Activated CD4-positive, alpha-beta T cell treated with anti-CD3 and anti-CD28 coated beads, Interleukin-2, amount 10 ng/mL, durations not matched to agents 7 days and 5 days (primary cell): ENCODE results near the gene SIRPA. TPM values are rescaled to one million over a fixed set of nuclear protein-coding genes. Genes with fewer than 3 reads are reported as not detected.

Experiments
- CTCF ChIA-PET: fragments of 350-600 bp; sonication (Branson Sonifier 250); formaldehyde crosslinking; loops from one replicate; lab custom pipeline; 2021; ENCODE audit warnings: antibody characterized with exemption; lab: Charles Lee
- POLR2A ChIA-PET: fragments of 350-600 bp; sonication (Branson Sonifier 250); formaldehyde crosslinking; loops from one replicate; lab custom pipeline; 2021; ENCODE audit warnings: antibody characterized with exemption; lab: Charles Lee
- DNase-seq: peaks from one replicate; pipeline ENCODE4 v3.0.0-alpha.2; 2020
- H3K27ac Mint-ChIP-seq: one replicate; pipeline ENCODE4 v1.8.0; 2021; ENCODE audit warnings: mild to moderate bottlenecking, moderate library complexity, mixed read lengths
- H3K27me3 Mint-ChIP-seq: one replicate; pipeline ENCODE4 v1.8.0; 2021; ENCODE audit warnings: mixed read lengths
- H3K36me3 Mint-ChIP-seq: one replicate; pipeline ENCODE4 v1.8.0; 2021; ENCODE audit warnings: low read depth, mixed read lengths
- H3K4me1 Mint-ChIP-seq: one replicate; pipeline ENCODE4 v1.8.0; 2021; ENCODE audit warnings: mixed read lengths
- H3K4me3 Mint-ChIP-seq: one replicate; pipeline ENCODE4 v1.8.0; 2021; ENCODE audit warnings: mild to moderate bottlenecking, moderate library complexity, mixed read lengths
- H3K9me3 Mint-ChIP-seq: one replicate; pipeline ENCODE4 v1.8.0; 2021; ENCODE audit warnings: mixed read lengths
- total RNA-seq, 2 experiments: library from RNA; stranded (reverse); gene quantifications; one replicate each; pipeline ENCODE4 v1.2.3, GENCODE V29; 2021

The SIRPA gene
- total RNA-seq, 2 experiments from 2014 or later: not detected

DNA sequence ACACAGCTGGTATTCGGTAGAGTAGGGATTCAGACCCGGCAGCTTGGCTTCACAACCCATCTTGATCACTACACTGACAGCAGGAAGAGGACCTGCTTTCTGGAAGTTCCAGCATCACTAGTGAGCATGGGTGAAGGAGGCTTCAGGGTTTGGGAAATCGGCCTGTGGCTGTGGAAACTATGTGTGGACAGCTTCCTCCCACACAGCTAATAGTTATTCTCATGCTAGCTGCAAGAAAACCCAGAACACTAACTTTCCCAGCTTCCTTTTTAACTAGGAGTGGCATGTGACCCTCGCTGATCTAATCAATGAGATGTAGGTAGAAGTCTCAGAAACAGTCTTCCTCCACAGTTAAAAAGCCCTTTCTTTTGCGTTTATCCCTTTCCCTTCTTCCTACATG lies 36.3 kb upstream of the SIRPA start:
- ChIA-PET POLR2A (no interaction called here), CTCF (no interaction called here)
- H3K27me3 Mint-ChIP-seq: no peaks in the 10 kb centered on the region
- H3K9me3 Mint-ChIP-seq: no peaks in the 10 kb centered on the region
- H3K4me3 Mint-ChIP-seq: no peak overlapping the region
- H3K36me3 Mint-ChIP-seq: no peaks in the 10 kb centered on the region
- no peaks in the 10 kb centered on the region for H3K4me1 Mint-ChIP-seq
- no peak for DNase-seq
- no peak overlapping the region for H3K27ac Mint-ChIP-seq

DNA sequence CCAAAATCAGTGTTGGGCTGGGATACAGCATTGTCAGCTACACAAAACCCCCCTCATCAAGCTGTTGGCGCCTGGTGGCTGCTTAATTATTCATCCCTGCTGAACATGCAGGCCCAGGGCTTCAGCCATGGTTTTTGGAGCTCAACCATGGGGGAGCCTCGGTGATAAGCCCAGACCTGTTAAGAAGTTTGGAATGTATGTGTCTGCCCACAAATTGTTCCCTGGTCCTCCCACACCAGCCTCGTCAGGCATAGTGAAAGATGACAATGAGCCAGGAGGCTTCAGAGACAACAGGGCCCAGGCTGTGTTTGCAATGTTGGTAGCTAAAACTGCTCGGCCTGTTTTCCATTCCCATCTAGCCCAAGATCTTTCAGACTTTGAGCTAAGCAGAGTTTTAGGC lies 34.8 kb upstream of the SIRPA start:
- POLR2A ChIA-PET: no interaction called here
- H3K27me3 Mint-ChIP-seq: peaks cover 4% of the 10 kb centered on the region
- no peak overlapping the region for H3K27ac Mint-ChIP-seq
- no peak for DNase-seq
- CTCF ChIA-PET: no interaction called here
- H3K9me3 Mint-ChIP-seq: no peaks in the 10 kb centered on the region
- H3K4me3 Mint-ChIP-seq: no peak overlapping the region
- no peaks in the 10 kb centered on the region for H3K36me3 Mint-ChIP-seq
- no peaks in the 10 kb centered on the region for H3K4me1 Mint-ChIP-seq

DNA sequence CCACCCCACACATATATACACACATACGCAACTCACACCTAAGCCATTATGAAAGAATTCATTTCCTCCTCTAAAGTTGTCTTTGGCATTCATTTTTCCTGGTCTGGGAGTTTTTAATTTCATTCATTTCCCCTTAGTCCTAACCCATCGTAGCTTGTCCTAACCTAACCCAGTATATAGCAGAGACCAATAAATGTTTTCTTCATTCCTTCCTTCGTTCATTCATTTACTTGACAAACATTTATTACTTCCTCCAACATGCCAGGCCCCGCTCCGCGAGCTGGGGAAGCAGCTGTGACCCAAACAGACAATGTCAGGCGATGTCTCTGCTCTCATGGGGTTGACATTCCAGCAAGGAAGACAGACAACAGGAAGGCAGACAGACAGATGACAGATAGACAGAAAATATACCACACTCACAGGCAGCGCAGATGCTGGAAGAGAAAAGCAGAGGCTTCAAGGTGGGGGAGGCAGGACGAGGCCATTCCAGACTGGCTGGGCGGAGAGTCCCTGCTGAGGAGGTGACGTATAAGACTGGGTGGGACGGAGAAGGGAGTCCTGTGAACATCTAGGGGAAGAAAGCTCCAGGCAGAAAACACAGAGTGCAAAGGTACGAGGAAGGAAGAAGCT lies 33.7 kb upstream of the SIRPA start:
- CTCF ChIA-PET: interaction anchor here (0.6 kb wide), 1 partner anchor 360 kb away, joined by 4 read pairs; no protein-coding TSS in a partner anchor
- Mint-ChIP-seq H3K27me3 (peaks cover 12% of the 10 kb centered on the region), H3K4me3 (no peak overlapping the region)

DNA sequence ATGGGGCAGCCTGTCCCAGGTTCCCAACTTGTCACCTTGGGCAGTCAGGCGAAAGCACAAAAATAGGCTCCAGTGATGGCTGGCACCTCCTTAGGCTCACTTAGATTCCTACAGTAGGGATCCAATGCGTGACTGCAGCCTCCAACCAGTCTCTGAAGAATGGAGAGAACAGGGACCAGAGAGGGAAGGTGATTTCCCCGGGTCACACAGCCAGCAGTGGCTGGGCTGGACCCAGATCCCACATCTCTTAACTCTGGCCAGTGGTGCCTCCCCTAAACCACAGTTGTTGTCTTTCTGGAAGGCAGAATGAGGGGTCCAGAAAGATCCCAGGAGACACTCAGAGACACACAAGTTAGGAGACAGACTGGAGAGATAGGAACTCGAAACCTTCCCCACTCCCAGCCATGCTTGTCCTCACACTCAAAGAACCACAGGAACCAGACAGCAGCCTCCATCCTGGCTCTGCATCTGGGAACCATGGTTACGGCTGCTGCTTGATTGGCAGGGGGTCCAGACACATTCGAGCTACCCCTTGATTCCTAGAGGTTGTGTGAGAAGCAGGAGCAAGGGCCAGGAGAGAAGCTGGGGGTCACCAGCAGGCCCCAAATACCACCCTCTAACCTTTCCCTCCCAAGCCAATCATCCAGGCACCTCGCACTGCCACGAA lies 33.1 kb upstream of the SIRPA start:
- ChIA-PET CTCF (no interaction called here), POLR2A (no interaction called here)
- no peak for DNase-seq
- no peaks in the 10 kb centered on the region for H3K4me1 Mint-ChIP-seq
- H3K27me3 Mint-ChIP-seq: peaks cover 17% of the 10 kb centered on the region
- H3K27ac Mint-ChIP-seq: no peak overlapping the region
- H3K4me3 Mint-ChIP-seq: no peak overlapping the region
- H3K9me3 Mint-ChIP-seq: no peaks in the 10 kb centered on the region
- H3K36me3 Mint-ChIP-seq: no peaks in the 10 kb centered on the region

More for the DNA sequence above, 33.7 kb upstream of the SIRPA start:
- DNase-seq: no peak
- Mint-ChIP-seq H3K27ac (no peak overlapping the region), H3K9me3 (no peaks in the 10 kb centered on the region), H3K36me3 (no peaks in the 10 kb centered on the region), H3K4me1 (no peaks in the 10 kb centered on the region)
- POLR2A ChIA-PET: no interaction called here

DNA sequence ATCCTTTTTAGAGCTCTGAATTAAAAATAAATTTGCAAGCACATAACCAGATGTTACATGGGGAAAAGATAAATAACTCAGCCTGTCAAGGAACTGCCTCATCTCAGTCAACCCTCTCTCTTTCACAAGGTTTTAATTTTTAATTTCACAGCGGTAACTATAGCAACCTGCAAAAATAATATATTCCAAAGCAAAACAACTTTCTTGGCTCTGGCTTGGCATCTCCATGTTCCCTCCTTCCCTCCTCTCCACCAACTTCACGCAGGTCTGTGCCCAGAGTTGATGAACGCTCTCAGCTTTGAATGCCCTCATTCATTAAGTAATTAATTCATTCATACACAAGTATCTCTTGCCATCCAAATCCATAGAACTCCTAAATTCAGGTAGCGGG lies 32.5 kb upstream of the SIRPA start:
- H3K4me3 Mint-ChIP-seq: no peak overlapping the region
- no peaks in the 10 kb centered on the region for H3K36me3 Mint-ChIP-seq
- ChIA-PET CTCF (no interaction called here), POLR2A (no interaction called here)
- peaks cover 18% of the 10 kb centered on the region for H3K27me3 Mint-ChIP-seq
- no peak overlapping the region for H3K27ac Mint-ChIP-seq
- H3K4me1 Mint-ChIP-seq: no peaks in the 10 kb centered on the region
- DNase-seq: no peak
- H3K9me3 Mint-ChIP-seq: no peaks in the 10 kb centered on the region

DNA sequence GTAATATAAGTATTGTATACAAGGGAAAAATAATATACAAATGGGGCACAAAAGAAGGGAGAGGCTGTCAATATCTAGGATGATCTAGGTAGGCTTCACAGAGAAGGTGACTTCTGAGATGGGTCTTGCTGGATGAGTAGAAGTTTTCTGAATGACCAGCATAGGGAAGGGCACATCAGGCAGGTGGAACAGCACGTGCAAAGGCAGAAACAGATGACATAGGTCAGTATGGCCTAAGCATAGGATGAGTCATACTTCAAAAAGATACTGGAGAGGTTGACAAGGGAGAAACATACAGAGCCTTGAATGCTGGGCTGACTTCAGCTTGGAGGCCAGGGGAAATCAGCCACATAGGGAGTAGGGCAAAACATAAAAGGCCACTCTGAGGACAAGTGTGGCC lies 31.9 kb upstream of the SIRPA start:
- Mint-ChIP-seq H3K4me1 (no peaks in the 10 kb centered on the region), H3K9me3 (no peaks in the 10 kb centered on the region), H3K36me3 (no peaks in the 10 kb centered on the region), H3K27ac (no peak overlapping the region), H3K4me3 (no peak overlapping the region), H3K27me3 (peaks cover 18% of the 10 kb centered on the region)
- ChIA-PET POLR2A (no interaction called here), CTCF (no interaction called here)
- DNase-seq: no peak

DNA sequence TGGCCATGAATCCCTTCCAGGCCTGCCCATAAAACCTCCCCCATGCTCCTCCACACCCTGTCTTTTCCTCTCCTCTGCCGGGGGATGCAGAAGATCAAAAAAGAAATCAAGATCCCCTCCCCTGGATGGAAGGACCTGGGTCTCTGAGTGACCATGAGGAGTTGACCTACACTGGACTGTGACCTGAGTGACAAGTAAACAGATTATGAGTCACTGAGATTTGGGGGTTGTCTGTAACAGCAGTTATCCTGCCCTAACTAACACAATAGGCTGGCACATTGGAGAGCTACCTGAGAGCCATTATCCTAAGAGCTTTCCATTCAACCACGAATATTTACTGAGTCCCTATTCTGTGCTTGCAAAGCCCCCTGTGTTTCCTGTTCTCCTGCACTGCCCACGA lies 28.4 kb upstream of the SIRPA start:
- CTCF ChIA-PET: interaction anchor here (1.0 kb wide), 2 partner anchors 12 to 32 kb away, joined by 3 read pairs; no protein-coding TSS in a partner anchor

DNA sequence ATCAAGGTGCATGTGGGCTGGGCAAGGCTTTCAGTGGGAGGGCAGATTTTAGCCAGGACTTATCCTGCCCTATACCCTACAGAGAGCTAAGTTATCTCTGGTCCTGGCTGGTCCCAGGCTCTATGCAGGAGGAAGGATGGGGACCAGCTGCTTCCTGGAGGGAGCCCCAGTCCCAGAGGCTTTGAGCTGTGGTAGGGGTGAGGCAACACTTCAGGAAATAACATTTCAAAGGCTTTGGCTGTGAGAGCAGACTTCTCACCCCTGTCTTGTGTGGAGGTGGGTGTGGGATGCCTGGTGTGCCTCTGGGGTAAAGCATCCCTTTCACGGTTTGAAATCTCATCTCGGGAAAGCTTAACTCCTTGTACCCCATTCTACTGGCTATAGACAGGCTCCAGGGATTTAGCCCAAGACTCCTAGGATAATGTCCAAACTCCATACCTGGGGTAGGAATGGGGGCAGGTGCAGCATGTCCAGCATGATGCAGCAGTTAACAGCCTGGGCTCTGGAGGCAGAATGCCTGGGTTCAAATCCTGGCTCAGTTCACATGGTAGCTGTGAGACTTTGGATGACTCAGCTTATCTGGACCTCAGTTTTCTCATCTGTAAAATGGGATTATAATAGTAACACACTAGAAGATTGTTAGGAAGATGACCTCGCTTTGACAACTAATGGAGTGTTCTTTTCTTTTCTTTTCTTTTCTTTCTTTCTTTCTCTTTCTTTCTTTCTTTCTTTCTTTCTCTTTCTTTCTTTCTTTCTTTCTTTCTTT lies 27.5 kb upstream of the SIRPA start:
- Mint-ChIP-seq H3K36me3 (no peaks in the 10 kb centered on the region), H3K4me1 (no peaks in the 10 kb centered on the region), H3K4me3 (no peak overlapping the region), H3K9me3 (no peaks in the 10 kb centered on the region), H3K27ac (no peak overlapping the region), H3K27me3 (peaks cover 18% of the 10 kb centered on the region)
- no peak for DNase-seq
- CTCF ChIA-PET: interaction anchor here (1.0 kb wide), 2 partner anchors 13 to 31 kb away, joined by 3 read pairs; no protein-coding TSS in a partner anchor
- POLR2A ChIA-PET: no interaction called here

More for the DNA sequence above, 28.4 kb upstream of the SIRPA start:
- no peaks in the 10 kb centered on the region for H3K9me3 Mint-ChIP-seq
- DNase-seq: no peak
- H3K27me3 Mint-ChIP-seq: peaks cover 18% of the 10 kb centered on the region
- H3K4me1 Mint-ChIP-seq: no peaks in the 10 kb centered on the region
- H3K36me3 Mint-ChIP-seq: no peaks in the 10 kb centered on the region
- no peak overlapping the region for H3K27ac Mint-ChIP-seq
- POLR2A ChIA-PET: no interaction called here
- no peak overlapping the region for H3K4me3 Mint-ChIP-seq

DNA sequence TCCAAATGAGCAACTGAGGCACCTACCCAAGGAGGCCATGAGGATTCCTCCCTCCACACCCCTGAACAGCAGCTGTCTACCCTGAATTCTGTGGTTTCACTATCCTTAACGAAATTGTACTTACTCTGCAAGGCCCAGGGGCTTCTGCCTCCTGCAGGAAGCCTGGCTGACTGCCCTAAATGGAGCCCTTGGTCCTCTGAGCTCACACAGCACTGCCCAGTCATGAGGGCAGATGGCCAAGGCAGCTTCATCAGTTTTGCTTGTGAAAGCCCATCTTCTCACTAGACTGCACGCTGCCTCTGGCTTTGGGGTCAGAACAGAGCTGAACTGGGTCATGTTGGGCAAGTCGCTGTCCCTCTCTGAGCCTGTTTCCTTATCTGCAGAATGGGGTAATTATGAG lies 26.4 kb upstream of the SIRPA start:
- DNase-seq: no peak
- H3K36me3 Mint-ChIP-seq: no peaks in the 10 kb centered on the region
- CTCF ChIA-PET: no interaction called here
- no peaks in the 10 kb centered on the region for H3K4me1 Mint-ChIP-seq
- no peak overlapping the region for H3K27ac Mint-ChIP-seq
- H3K4me3 Mint-ChIP-seq: no peak overlapping the region
- H3K9me3 Mint-ChIP-seq: no peaks in the 10 kb centered on the region
- H3K27me3 Mint-ChIP-seq: peaks cover 18% of the 10 kb centered on the region
- POLR2A ChIA-PET: no interaction called here

DNA sequence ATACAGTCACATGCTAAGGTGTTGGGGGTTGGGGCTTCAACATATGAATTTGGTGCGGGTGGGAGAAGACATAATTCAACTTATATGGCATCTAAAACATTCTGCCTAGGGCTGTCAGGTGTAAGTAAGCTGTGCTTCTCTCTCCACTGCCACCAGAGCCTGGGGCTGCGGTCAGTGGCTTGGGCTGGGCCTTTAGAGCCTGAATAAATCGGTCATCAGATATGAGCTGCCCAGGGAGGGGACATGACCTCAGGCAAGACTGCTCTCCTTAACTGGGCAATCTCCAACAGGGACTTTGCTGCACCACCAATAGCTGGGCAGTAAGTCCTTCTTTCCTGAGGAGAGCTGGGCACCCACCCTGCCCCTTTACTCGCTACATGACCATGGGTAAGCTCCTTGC lies 24.9 kb upstream of the SIRPA start:
- POLR2A ChIA-PET: no interaction called here
- DNase-seq: no peak
- Mint-ChIP-seq H3K36me3 (no peaks in the 10 kb centered on the region), H3K9me3 (no peaks in the 10 kb centered on the region), H3K27me3 (peaks cover 14% of the 10 kb centered on the region), H3K27ac (no peak overlapping the region), H3K4me1 (no peaks in the 10 kb centered on the region), H3K4me3 (no peak overlapping the region)
- CTCF ChIA-PET: no interaction called here

DNA sequence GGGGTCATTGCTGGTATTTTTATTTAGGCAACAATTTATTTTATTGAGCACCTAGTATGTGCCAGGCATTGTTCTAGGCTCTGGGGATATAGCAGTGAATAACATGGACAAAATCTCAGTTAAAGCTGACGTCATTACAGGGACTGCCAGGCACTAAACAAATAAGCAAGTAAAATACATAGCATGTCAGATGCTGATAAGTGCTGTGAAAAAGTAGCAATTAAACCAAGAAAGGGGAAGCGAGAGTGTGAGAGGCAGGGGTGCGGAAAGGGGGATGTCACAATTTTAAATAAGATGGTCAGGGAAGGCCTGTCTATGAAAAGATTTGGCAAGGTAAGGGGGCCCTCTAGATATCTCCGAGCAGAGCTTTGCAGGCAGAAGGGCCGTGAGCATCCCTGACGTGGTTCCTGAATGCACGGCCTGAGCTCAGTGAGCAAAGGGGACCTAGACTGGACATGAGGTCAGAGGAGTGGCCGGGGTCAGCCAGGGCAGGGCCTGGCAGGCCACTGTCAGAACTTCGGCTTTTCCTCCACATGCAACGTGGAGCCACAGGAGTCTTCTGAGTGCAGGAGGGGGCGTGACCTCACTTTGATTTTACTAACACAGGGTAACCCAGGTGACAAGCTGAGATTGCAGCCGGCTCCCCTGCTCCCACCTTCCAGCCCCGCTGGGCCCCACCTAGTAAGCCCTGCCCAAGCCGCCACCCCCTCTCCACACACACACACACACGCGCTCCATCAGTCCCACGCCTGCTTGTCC lies 24.2 kb upstream of the SIRPA start:
- Mint-ChIP-seq H3K27ac (no peak overlapping the region), H3K9me3 (no peaks in the 10 kb centered on the region), H3K27me3 (peaks cover 9% of the 10 kb centered on the region), H3K36me3 (no peaks in the 10 kb centered on the region), H3K4me3 (no peak overlapping the region), H3K4me1 (no peaks in the 10 kb centered on the region)
- ChIA-PET CTCF (no interaction called here), POLR2A (no interaction called here)
- no peak for DNase-seq

DNA sequence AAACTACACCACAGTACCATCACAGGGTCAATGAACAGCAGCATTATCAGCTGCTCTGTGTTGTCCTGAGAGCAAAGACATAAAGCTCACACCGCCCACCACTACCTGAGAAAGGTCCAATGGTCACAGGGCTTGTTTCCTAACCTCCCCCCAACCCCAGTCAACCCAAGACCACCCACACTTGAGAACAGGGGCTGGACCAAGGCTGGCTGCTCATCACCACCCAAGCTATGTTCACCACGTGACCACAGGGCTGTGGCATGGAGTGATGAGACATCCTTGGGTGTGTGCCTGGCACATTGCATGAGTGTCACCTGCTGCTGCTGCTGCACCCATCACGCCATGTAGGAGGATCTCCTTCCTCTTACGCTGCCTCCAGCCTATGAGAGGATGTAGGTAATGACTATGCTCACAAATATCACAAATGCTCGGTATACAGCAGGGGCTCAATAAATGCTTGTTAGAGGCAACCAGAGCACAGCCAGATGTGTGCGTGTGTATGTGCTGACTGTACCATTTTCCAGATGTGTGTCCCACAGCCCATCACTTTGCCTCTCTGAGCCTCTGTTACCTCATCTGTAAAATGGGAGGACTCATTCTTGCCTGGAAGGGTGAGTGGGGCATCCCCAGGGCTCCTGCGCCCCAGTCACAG lies 23.3 kb upstream of the SIRPA start:
- Mint-ChIP-seq H3K27ac (no peak overlapping the region), H3K9me3 (no peaks in the 10 kb centered on the region), H3K4me1 (no peaks in the 10 kb centered on the region), H3K4me3 (no peak overlapping the region), H3K36me3 (no peaks in the 10 kb centered on the region), H3K27me3 (peaks cover 2% of the 10 kb centered on the region)
- ChIA-PET CTCF (no interaction called here), POLR2A (no interaction called here)
- no peak for DNase-seq
